Measurements from ENCODE around the gene VEZF1.

Gene VEZF1

DNA sequence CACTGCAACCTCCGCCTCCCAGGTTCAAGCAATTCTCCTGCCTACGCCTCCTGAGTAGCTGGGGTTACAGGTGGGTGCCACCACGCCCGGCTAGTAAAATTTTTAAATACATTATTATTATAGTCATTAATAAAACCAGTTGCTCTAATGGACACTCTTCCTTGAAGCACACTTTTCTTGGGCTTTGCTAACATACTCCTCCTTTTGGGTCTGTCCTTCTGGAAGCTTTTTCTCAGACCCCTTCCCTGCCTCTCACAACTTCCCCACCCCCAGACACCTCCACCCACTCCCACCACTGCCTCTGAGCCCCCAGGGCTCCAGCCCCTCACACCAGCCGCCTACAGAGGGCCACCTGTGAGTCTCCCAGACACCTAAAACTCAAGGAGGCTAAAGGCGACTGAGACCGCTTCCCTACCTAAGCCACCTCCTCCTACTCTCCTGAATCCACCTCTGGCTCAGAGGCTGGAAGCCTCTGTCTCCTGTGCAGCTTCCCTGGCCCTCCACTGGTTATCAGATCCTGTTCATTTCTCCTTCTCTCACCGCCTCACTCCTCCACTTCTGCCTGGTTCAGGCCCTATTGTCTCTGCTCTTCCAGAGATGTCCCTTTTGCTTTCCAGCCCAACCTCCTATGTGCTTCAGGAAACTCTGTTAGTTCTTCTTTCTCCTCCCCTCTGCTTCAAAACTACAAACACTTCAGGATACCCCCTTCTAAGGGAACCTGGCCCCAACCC lies 30.8 kb downstream of the VEZF1 start:
- DNase-seq (no peak), ATAC-seq (ENCODE audit: insufficient read depth, low read depth) (no peak)
- Histone ChIP-seq H3K27ac (ENCODE audit: low read length) (no peak overlapping the region), H3K9me3 (ENCODE audit: insufficient read depth, low read length, severe bottlenecking) (no peaks in the 10 kb centered on the region), H4K20me1 (ENCODE audit: insufficient read depth, low read length) (peaks cover 28% of the 10 kb centered on the region), H3K4me3 (ENCODE audit: low read depth in 1 of 2, low read length in 2 of 2) (no peak overlapping the region), H3K79me2 (ENCODE audit: insufficient read depth, low read length) (no peaks in the 10 kb centered on the region), H3K36me3 (ENCODE audit: insufficient read depth, low read length) (no peaks in the 10 kb centered on the region), H3K4me1 (ENCODE audit: insufficient read depth, low read length) (peaks cover 19% of the 10 kb centered on the region), H3K4me2 (ENCODE audit: insufficient read depth, low read length) (no peak overlapping the region), H2AFZ (ENCODE audit: low read depth, low read length) (no peak overlapping the region), H3K27me3 (ENCODE audit: insufficient read depth, low read length, poor library complexity) (peaks cover 63% of the 10 kb centered on the region), H3K9ac (ENCODE audit: low read depth, low read length) (no peak overlapping the region)
- no peak for TF ChIP-seq EZH2 (IDR thresholded peaks at IDR 0.05; ENCODE audit: borderline replicate concordance, low read depth, low read length, severe bottlenecking)
- TF ChIP-seq, protein P1, sequence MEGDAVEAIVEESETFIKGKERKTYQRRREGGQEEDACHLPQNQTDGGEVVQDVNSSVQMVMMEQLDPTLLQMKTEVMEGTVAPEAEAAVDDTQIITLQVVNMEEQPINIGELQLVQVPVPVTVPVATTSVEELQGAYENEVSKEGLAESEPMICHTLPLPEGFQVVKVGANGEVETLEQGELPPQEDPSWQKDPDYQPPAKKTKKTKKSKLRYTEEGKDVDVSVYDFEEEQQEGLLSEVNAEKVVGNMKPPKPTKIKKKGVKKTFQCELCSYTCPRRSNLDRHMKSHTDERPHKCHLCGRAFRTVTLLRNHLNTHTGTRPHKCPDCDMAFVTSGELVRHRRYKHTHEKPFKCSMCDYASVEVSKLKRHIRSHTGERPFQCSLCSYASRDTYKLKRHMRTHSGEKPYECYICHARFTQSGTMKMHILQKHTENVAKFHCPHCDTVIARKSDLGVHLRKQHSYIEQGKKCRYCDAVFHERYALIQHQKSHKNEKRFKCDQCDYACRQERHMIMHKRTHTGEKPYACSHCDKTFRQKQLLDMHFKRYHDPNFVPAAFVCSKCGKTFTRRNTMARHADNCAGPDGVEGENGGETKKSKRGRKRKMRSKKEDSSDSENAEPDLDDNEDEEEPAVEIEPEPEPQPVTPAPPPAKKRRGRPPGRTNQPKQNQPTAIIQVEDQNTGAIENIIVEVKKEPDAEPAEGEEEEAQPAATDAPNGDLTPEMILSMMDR (IDR thresholded peaks at IDR 0.05; ENCODE audit: borderline replicate concordance, extremely low read depth, low read length, poor library complexity, severe bottlenecking) = no peak

DNA sequence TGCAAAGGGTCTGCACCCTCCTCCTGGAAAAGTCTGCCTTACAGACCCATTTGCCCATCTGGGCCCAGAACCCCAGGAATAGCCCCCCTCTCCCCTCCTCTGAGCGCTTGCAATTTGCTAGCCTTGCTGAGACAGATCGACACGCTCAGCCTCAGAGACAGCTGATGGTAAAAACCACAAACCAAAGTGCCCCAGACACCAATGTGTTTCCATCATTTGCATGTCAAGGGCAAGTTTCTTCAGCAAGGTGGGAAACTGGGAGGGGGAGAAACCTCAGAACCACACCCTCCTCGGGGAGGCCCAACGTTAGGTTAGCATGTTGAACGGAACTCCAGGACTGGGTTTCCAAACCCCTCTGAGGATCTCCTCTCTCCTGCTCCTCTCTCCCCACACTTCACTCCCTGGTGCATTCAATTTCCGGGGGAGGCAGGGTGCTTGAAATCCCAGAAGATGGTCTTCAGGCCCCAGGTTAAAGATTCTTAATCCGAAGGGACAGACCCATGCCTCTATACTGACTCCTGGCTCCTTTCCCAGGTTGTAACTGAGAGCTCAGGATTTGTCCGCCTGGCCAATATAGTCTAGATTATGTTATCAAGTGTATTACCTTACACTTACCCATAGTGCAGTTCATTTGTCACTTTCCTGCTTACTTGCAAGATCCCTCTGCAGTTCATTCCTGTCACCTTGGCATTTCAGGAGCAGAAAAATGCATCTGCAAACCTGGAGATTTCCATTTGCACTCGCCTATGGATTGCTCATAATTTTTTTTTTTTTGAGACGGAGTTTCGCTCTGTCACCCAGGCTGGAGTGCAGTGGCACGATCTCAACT lies 31.5 kb downstream of the VEZF1 start:
- no peaks in the 10 kb centered on the region for H3K79me2 ChIP-seq (ENCODE audit: insufficient read depth, low read length)
- no peak overlapping the region for H3K4me3 ChIP-seq (ENCODE audit: low read depth in 1 of 2, low read length in 2 of 2)
- no peaks in the 10 kb centered on the region for H3K36me3 ChIP-seq (ENCODE audit: insufficient read depth, low read length)
- peaks cover 19% of the 10 kb centered on the region for H3K4me1 ChIP-seq (ENCODE audit: insufficient read depth, low read length)
- ATAC-seq (ENCODE audit: insufficient read depth, low read depth) = peak; percentile 84
- TF ChIP-seq, protein P1 (IDR thresholded peaks at IDR 0.05; ENCODE audit: borderline replicate concordance, extremely low read depth, low read length, poor library complexity, severe bottlenecking) = no peak
- no peak for TF ChIP-seq EZH2 (IDR thresholded peaks at IDR 0.05; ENCODE audit: borderline replicate concordance, low read depth, low read length, severe bottlenecking)
- peak overlapping the region; percentile 64; the same call in 1 of the 2 replicates for H3K4me2 ChIP-seq (ENCODE audit: insufficient read depth, low read length)
- no peak overlapping the region for H2AFZ ChIP-seq (ENCODE audit: low read depth, low read length)
- peaks cover 30% of the 10 kb centered on the region for H4K20me1 ChIP-seq (ENCODE audit: insufficient read depth, low read length)
- no peak overlapping the region for H3K9ac ChIP-seq (ENCODE audit: low read depth, low read length)
- no peak overlapping the region for H3K27ac ChIP-seq (ENCODE audit: low read length)
- H3K27me3 ChIP-seq (ENCODE audit: insufficient read depth, low read length, poor library complexity) = peaks cover 61% of the 10 kb centered on the region
- DNase-seq = peak; percentile 71
- no peaks in the 10 kb centered on the region for H3K9me3 ChIP-seq (ENCODE audit: insufficient read depth, low read length, severe bottlenecking)

DNA sequence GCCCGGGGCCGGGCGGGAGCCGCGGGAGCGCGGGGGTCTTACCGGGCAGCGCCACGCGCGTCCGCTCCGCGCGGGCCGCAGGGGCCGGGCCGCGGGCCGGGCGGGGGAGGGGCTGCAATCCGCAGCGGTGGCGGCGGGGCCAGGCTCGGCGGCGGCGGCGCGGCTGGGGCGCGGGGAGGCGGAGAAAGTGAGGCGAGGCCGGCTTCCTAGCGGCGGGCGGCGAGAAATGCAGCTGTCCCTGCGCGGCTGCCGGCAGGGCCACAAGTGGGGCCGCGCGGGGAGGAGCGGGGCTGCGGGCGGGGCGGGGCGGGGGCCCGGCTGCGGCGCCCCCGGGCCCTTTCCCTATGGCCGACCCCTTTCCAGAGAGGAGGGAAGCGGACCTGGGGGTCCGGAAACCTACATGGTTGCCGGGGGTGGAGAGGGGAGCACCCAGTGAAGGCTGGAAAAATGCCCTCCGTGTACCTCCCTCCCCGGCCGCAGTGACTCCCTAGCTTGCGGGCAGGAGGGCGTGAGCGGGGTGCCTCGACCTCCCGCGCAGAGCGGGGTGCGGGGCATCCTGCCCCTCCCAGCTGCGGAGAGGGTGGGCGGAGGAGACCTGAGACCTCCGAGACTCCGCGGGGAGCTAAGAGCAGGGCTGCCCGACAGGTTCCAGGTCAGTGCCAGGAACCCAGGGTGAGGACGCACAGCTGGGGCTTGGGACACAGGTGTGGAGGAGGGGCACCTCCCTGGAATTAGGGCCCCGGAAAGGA lies 32.7 kb downstream of the VEZF1 start, which contains the start of gene CUEDC1:
Gene CUEDC1, minus strand, starts transcription at position 230 of the 749 bp plus-strand sequence. CDS start 69,848 bp downstream, outside the sequence.
- Histone ChIP-seq H3K27ac (ENCODE audit: low read length) (no peak within 1 kb of the TSS), H3K36me3 (ENCODE audit: insufficient read depth, low read length) (no peaks in the 10 kb centered on the region), H3K4me1 (ENCODE audit: insufficient read depth, low read length) (peaks cover 19% of the 10 kb centered on the region), H3K27me3 (ENCODE audit: insufficient read depth, low read length, poor library complexity) (peaks cover 55% of the 10 kb centered on the region), H3K4me2 (ENCODE audit: insufficient read depth, low read length) (peak within 1 kb of the TSS; percentile 64), H4K20me1 (ENCODE audit: insufficient read depth, low read length) (peaks cover 30% of the 10 kb centered on the region), H3K9ac (ENCODE audit: low read depth, low read length) (peak within 1 kb of the TSS; percentile 15; the same call in 1 of the 2 replicates), H3K4me3 (ENCODE audit: low read depth in 1 of 2, low read length in 2 of 2) (peak within 1 kb of the TSS in 1 of 2 experiments; percentile 43; a peak in 2 of 4 replicates), H3K9me3 (ENCODE audit: insufficient read depth, low read length, severe bottlenecking) (no peaks in the 10 kb centered on the region), H3K79me2 (ENCODE audit: insufficient read depth, low read length) (no peaks in the 10 kb centered on the region), H2AFZ (ENCODE audit: low read depth, low read length) (no peak within 1 kb of the TSS)
- peak; percentile 66 for DNase-seq
- TF ChIP-seq, protein P1 (IDR thresholded peaks at IDR 0.05; ENCODE audit: borderline replicate concordance, extremely low read depth, low read length, poor library complexity, severe bottlenecking) = peak; percentile 36
- TF ChIP-seq EZH2 (IDR thresholded peaks at IDR 0.05; ENCODE audit: borderline replicate concordance, low read depth, low read length, severe bottlenecking) = peak; percentile 88
- peak; percentile 80 for ATAC-seq (ENCODE audit: insufficient read depth, low read depth)
